ENCODE data around the gene UCKL1.
"Not testable (repeated sequence)": the region's sequence is repeated elsewhere in the genome, so short reads cannot be mapped to it uniquely, and the experiment has no call there.

UCKL1 gene

GRCh38 chr20:63917811-63918210 lies 38.4 kb downstream of the UCKL1 start:
- no peak for DNase-seq

- DNase-seq = not testable (repeated sequence)
Measured at GRCh38 chr20:63916371-63916939, 39.8 kb downstream of the UCKL1 start.

- DNase-seq = no peak
Measured at GRCh38 chr20:63915471-63915870, 40.7 kb downstream of the UCKL1 start.

- no peak for DNase-seq
Measured at GRCh38 chr20:63913768-63914167, 42.4 kb downstream of the UCKL1 start.

GRCh38 chr20:63911176-63911575 lies 45.0 kb downstream of the UCKL1 start:
- DNase-seq = no peak

GRCh38 chr20:63908008-63908682 lies 48.1 kb downstream of the UCKL1 start:
- no peak for DNase-seq

GRCh38 chr20:63903796-63904561 lies 52.2 kb downstream of the UCKL1 start:
- no peak for DNase-seq

GRCh38 chr20:63900413-63900812 lies 55.8 kb downstream of the UCKL1 start:
- DNase-seq = no peak

- no peak for DNase-seq
Measured at GRCh38 chr20:63898882-63899558, 57.2 kb downstream of the UCKL1 start.

- DNase-seq = no peak
Measured at GRCh38 chr20:63897978-63898561, 58.1 kb downstream of the UCKL1 start.

GRCh38 chr20:63896264-63897105 lies 59.7 kb downstream of the UCKL1 start:
- DNase-seq = peak; percentile 26

- DNase-seq = no peak
Measured at GRCh38 chr20:63895952-63896263, 60.3 kb downstream of the UCKL1 start.

GRCh38 chr20:63895202-63895951 lies 60.8 kb downstream of the UCKL1 start:
- DNase-seq = no peak

- peak; percentile 58 for DNase-seq
Measured at GRCh38 chr20:63894358-63895201, 61.6 kb downstream of the UCKL1 start, which contains the start of gene DNAJC5. Gene DNAJC5, plus strand, starts transcription at chr20:63895126. Its CDS starts 33,220 bp downstream, at chr20:63928346.

- no peak for DNase-seq
Measured at GRCh38 chr20:63893999-63894357, 62.2 kb downstream of the UCKL1 start.

- no peak for DNase-seq
Measured at GRCh38 chr20:63892402-63892801, 63.8 kb downstream of the UCKL1 start.

- no peak for DNase-seq
Measured at GRCh38 chr20:63891061-63892002, 64.9 kb downstream of the UCKL1 start.

- no peak for DNase-seq
Measured at GRCh38 chr20:63890616-63891015, 65.6 kb downstream of the UCKL1 start.

GRCh38 chr20:63890201-63890576 lies 66.0 kb downstream of the UCKL1 start:
- DNase-seq = no peak

Measured in NCI-H748 treated with DMSO at 0.1 percent for 48 hours (cell line).